Esophagus mucosa (tissue), 1 donor: Measurements from ENCODE around the gene ZNF175. TPM values are rescaled to one million over a fixed set of nuclear protein-coding genes. Genes with fewer than 3 reads are reported as not detected.

ENCODE experiments used
- ATAC-seq: fragments of 200-7000 bp; cut with Tn5 transposase; one replicate; pipeline ENCODE4 v1.9.1; 2020
- total RNA-seq: library from RNA; stranded (reverse); gene quantifications from one replicate; pipeline ENCODE4 v1.2.4, GENCODE V29; 2023
- donor health status: DM: yes; HTN: yes; CAD: no.

Gene ZNF175
- total RNA-seq, 1 donor from 2014 or later = 5.8 TPM

DNA sequence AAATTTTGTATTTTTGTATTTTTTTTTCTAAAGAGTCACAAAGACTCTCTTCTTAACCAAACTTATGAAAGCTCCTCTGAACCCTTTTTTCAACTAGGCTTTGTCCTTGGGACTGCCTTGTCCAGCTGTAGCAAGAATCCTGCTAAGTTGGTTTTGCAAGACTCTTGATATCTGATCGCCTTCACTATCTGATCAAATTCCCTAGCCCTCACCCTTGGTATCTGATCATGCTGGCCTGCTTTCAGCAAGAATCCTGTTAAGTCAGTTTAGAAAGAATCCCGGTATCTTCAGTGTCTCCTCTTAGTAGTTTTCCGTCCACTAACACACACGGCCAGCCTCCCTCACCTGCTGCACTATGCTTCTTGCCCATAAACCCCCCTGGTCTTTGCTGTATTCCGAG lies 61.0 kb downstream of the ZNF175 start:
- ATAC-seq = no peak

DNA sequence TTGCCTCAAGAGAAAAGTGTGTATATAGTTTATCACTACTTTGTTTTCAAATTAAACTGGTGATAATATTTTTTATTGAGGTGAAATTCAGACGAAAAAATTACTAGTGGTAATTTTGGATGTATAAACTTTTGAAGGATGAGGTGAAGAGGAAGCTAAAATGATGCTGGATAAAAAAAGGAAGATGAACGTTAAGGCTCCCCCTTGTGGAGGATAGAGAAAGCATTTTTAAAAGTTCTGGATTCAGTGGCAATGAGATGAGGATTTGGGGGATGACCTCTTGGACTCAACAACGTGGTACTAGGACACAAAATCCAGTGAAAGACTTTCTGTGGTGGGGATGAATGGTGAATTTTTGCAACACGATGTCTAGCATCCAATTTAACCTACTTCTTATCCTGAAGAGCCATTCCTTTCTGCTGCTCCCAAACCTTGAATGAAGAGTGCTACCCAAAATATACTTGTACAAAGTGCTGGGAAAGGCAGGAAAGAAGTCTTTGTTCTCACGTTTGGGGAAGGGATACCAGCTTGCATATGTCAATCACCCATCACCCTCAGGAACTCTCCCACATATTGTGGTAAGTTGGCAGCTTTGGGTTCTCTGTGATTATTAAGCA lies 66.4 kb downstream of the ZNF175 start:
- no peak for ATAC-seq

DNA sequence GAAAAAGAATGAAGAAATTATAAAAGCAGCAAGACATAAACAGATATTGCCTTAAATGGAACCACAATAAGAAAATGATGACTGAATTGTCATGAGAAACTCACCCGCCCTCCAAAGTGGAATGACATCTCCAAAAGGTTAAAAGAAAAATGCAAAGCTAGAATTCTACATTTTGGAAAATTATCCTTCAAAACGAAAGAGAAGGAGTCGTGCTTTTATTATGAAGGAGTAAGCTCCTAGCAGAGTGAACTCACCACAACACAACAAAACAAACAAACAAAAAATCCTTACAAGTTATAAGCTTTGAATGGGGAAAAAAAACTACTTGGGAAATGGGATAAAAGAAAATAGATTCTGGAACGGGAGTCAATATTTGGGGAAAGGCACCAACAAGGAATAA lies 68.8 kb downstream of the ZNF175 start:
- no peak for ATAC-seq

DNA sequence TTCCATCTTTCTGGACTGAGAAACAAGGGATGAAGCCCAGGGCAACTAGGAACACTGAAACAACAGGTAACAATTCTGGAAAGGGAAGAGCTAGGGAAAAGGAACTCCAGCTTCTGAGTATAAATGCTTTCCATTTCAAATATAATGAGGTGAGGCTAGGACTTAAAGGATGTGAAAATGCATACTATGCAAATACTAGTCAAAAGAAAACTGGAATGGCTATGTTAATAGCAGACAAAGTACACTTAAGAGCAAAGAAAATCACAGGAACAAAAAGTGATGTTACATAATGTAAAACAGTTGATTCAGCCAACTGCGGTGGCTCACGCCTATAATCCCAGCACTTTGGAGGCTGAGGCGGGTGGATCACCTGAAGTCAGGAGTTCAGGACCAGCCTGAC lies 69.3 kb downstream of the ZNF175 start:
- no peak for ATAC-seq

DNA sequence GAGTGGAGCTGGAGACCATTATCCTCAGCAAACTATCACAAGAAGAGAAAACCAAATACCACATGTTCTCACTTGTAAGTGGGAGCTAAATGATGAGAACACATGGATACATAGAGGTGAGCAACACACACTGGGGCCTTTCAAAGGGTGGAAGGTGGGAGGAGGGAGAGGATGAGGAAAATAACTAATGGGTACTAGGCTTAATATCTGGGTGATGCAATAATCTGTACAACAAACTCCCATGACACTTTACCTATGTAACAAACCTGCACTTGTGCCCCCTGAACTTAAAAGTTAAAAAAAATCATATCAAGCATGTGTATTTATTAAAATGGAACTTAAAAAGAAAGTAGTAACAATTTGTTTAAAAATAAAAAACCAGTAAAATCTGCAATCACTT lies 70.6 kb downstream of the ZNF175 start:
- no peak for ATAC-seq

Other genes starting within 250 kb of the ZNF175 start
- 103 TPM for gene VSIG10L, start 229.1 kb upstream of the ZNF175 start, total RNA-seq
- gene ETFB, start 204.9 kb upstream of the ZNF175 start, total RNA-seq = 142 TPM
- gene CLDND2, start 202.3 kb upstream of the ZNF175 start, total RNA-seq = 1.1 TPM
- gene NKG7, start 198.6 kb upstream of the ZNF175 start, total RNA-seq = not detected
- not detected for gene LIM2, start 183.3 kb upstream of the ZNF175 start, total RNA-seq
- gene C19orf84, start 180.7 kb upstream of the ZNF175 start, total RNA-seq = not detected
- gene SIGLEC10, start 153.6 kb upstream of the ZNF175 start, total RNA-seq = 2.0 TPM
- not detected for gene SIGLEC8, start 112.8 kb upstream of the ZNF175 start, total RNA-seq
- gene CEACAM18, start 92.7 kb upstream of the ZNF175 start, total RNA-seq = not detected
- not detected for gene SIGLEC12, start 69.5 kb upstream of the ZNF175 start, total RNA-seq
- 0.44 TPM for gene SIGLEC6, start 39.6 kb upstream of the ZNF175 start, total RNA-seq
- gene SIGLEC5, start 59.1 kb downstream of the ZNF175 start, total RNA-seq = not detected
- 0.80 TPM for gene SIGLEC14, start 75.5 kb downstream of the ZNF175 start, total RNA-seq
- 3.0 TPM for gene SPACA6, start 122.0 kb downstream of the ZNF175 start, total RNA-seq
- not detected for gene HAS1, start 152.7 kb downstream of the ZNF175 start, total RNA-seq
- 1.2 TPM for gene FPR1, start 180.6 kb downstream of the ZNF175 start, total RNA-seq
- gene FPR2, start 189.9 kb downstream of the ZNF175 start, total RNA-seq = 0.36 TPM
- gene FPR3, start 223.9 kb downstream of the ZNF175 start, total RNA-seq = 1.00 TPM